Upper lobe of left lung (tissue), 4 donors: ENCODE results near the gene ACAA2.

Experiments used
- EP300 ChIP-seq, 4 donors: sonication (generic); formaldehyde crosslinking; IDR thresholded peaks; one replicate each; pipeline ENCODE4 v1.5.1; 2017; ENCODE audit warnings: antibody characterized with exemption in 4 of 4, control low read depth in 2 of 4
- TF ChIP-seq, protein P1 (sequence below), 6 experiments: fragments of 450-650 bp in 4 of 6; fragments of 200-600 bp in 2 of 6; sonication (generic) in 2 of 6; IDR thresholded peaks; one replicate each; pipeline ENCODE4 v1.5.1; 2016 to 2019; ENCODE audit warnings: antibody characterized with exemption in 6 of 6

- TF ChIP-seq, protein P1, sequence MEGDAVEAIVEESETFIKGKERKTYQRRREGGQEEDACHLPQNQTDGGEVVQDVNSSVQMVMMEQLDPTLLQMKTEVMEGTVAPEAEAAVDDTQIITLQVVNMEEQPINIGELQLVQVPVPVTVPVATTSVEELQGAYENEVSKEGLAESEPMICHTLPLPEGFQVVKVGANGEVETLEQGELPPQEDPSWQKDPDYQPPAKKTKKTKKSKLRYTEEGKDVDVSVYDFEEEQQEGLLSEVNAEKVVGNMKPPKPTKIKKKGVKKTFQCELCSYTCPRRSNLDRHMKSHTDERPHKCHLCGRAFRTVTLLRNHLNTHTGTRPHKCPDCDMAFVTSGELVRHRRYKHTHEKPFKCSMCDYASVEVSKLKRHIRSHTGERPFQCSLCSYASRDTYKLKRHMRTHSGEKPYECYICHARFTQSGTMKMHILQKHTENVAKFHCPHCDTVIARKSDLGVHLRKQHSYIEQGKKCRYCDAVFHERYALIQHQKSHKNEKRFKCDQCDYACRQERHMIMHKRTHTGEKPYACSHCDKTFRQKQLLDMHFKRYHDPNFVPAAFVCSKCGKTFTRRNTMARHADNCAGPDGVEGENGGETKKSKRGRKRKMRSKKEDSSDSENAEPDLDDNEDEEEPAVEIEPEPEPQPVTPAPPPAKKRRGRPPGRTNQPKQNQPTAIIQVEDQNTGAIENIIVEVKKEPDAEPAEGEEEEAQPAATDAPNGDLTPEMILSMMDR (IDR thresholded peaks at IDR 0.05) = no peak
- TF ChIP-seq EP300 (IDR thresholded peaks at IDR 0.05) = no peak
Measured at GRCh38 chr18:49817947-49818346, 4.6 kb upstream of the ACAA2 start.
